Psoas muscle (tissue), 8 donors: ENCODE data around the gene S100A11. TPM values are rescaled to one million over a fixed set of nuclear protein-coding genes. Genes with fewer than 3 reads are reported as not detected.

ENCODE experiments used
- ATAC-seq, 4 donors: fragments of 200-7000 bp; cut with Tn5 transposase; one replicate each; pipeline ENCODE4 v1.9.1; 2020; ENCODE audit warnings: moderate library complexity in 3 of 4, mild to moderate bottlenecking in 2 of 4
- DNase-seq, 2 donors: peaks; one replicate each; pipeline ENCODE4 v3.0.0-alpha.2; 2020
- H3K27ac ChIP-seq: fragments of 200-600 bp; one replicate; pipeline ENCODE4 v1.8.0; 2022
- H3K27me3 ChIP-seq, 3 donors: fragments of 200-600 bp in 1 of 3; one replicate each; pipeline versions ENCODE4 v1.6.1 to v1.8.0; 2013 to 2022; ENCODE audit warnings: low read length in 2 of 3, mild to moderate bottlenecking in 2 of 3, moderate library complexity in 1 of 3; ENCODE audit not compliant: insufficient read depth in 3 of 3
- H3K36me3 ChIP-seq, 2 donors: fragments of 200-600 bp in 1 of 2; one replicate each; pipeline versions ENCODE4 v1.6.1 to v1.8.0; 2013 to 2022; ENCODE audit warnings: low read depth in 1 of 2, mild to moderate bottlenecking in 1 of 2, moderate library complexity in 1 of 2; ENCODE audit not compliant: insufficient read depth in 1 of 2
- H3K4me1 ChIP-seq: fragments of 200-600 bp; one replicate; pipeline ENCODE4 v1.8.0; 2022
- H3K4me3 ChIP-seq: fragments of 200-600 bp; one replicate; pipeline ENCODE4 v1.8.0; 2022; ENCODE audit warnings: mild to moderate bottlenecking
- H3K9me3 ChIP-seq: fragments of 200-600 bp; one replicate; pipeline ENCODE4 v1.8.0; 2022
- WGBS, 3 donors: extraction: QIAGEN DNeasy Blood & Tissue Kit; methylation state at CpG; one replicate each; pipeline versions ENCODE4 v1.1.6 to v1.1.7; 2013; 5-methylcytosine and 5-hydroxymethylcytosine counted together
- intact Hi-C, 2 donors: fragments of 100-400 bp; cut with DNase I; formaldehyde crosslinking; loops; one replicate each; pipeline versions ENCODE4 v1.11.0 to v1.14.2; 2022
- polyA plus RNA-seq, 3 donors: library from polyadenylated mRNA; stranded (reverse); fragments of 200-250 nt; gene quantifications; one replicate each; pipeline ENCODE4 v1.2.3, GENCODE V29; 2013
- total RNA-seq, 4 donors: library from RNA; stranded (reverse); fragmentation: NEBNext Ultra II Directional in 2 of 4; extraction: Animal tissue kit (Norgen Biotek cat#: 25700) in 2 of 4; gene quantifications; one replicate each; pipeline versions ENCODE4 v1.2.1 to v1.2.4, GENCODE V29; 2021 to 2023
- TF ChIP-seq, protein P1 (sequence below): fragments of 200-600 bp; IDR thresholded peaks from one replicate; pipeline ENCODE4 v1.8.0; 2022; ENCODE audit warnings: antibody characterized with exemption
- donor health status: healthy with polysubstance abuse.
- donor health status: DM: no; HTN: no; CAD: no; lungs with moderate emphysema.
- donor health status: Bipolar disorder and iron deficiency.
- donor health status: healthy.
- donor health status: DM: yes; HTN: yes; CAD: no.
- donor health status: DM: no; HTN: no; CAD: no.
- donor health status: DM: no; HTN: no; CAD: no.
- donor health status: DM: yes; HTN: yes; CAD: no.

The S100A11 gene
- total and polyA plus RNA-seq, 7 donors = 36.7 to 500 (median 61.2) TPM

DNA sequence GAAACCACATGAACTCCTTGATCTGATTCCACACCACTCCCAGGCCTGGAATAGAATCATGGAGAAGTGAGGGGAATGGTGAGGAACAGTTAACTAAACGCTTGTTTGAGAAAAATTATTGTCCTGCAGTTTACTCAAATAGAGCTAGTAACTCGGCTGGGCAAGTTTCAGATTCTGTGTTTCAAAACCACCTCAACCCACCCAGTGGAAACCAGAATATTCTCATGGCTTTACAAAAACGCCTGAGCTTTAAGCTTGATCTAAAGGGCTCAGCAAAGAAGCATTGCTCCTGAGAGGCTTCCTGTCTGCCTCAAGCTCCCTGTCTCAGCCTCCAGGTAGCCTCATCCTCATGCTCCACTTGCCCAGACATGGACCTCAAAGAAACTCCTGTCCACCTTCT, 35.5 kb upstream of the S100A11 start:
- intact Hi-C loops = no loop called here
- ATAC-seq (no peak), DNase-seq (no peak)
- no peak overlapping the region for H3K27ac ChIP-seq
- H3K36me3 ChIP-seq = no peaks in the 10 kb centered on the region
- H3K27me3 ChIP-seq = peaks cover 0 to 10% (median 7%) of the 10 kb centered on the region in 3 donors
- TF ChIP-seq, protein P1, sequence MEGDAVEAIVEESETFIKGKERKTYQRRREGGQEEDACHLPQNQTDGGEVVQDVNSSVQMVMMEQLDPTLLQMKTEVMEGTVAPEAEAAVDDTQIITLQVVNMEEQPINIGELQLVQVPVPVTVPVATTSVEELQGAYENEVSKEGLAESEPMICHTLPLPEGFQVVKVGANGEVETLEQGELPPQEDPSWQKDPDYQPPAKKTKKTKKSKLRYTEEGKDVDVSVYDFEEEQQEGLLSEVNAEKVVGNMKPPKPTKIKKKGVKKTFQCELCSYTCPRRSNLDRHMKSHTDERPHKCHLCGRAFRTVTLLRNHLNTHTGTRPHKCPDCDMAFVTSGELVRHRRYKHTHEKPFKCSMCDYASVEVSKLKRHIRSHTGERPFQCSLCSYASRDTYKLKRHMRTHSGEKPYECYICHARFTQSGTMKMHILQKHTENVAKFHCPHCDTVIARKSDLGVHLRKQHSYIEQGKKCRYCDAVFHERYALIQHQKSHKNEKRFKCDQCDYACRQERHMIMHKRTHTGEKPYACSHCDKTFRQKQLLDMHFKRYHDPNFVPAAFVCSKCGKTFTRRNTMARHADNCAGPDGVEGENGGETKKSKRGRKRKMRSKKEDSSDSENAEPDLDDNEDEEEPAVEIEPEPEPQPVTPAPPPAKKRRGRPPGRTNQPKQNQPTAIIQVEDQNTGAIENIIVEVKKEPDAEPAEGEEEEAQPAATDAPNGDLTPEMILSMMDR = no peak
- WGBS, 3 donors = 72 to 84% (median 81%) methylated on average over 3 of the region's 3 CpGs
- no peaks in the 10 kb centered on the region for H3K9me3 ChIP-seq
- no peaks in the 10 kb centered on the region for H3K4me1 ChIP-seq
- no peak overlapping the region for H3K4me3 ChIP-seq

DNA sequence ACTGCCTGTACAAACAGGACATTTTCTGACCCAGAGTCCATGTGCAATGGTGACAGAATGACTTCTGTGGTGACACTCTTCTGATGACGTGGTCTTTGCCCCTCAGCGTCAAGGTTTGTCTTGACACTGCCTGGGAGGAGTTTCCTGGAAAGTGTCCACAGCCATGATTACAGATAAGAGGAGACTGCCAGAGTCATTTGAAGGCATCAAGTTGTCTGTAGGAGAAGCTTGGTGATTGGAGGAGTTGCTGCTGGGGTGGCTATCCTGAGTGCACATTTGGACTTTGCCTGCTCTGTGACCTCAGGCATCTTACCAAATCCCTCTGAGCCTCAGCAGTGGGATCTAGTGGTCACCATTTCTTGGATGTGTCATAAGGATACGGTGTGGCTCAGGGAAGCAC, 34.3 kb upstream of the S100A11 start:
- Histone ChIP-seq H3K27ac (no peak overlapping the region), H3K4me3 (no peak overlapping the region), H3K9me3 (no peaks in the 10 kb centered on the region), H3K27me3 (peaks cover 0 to 16% (median 10%) of the 10 kb centered on the region in 3 donors), H3K4me1 (no peaks in the 10 kb centered on the region), H3K36me3 (no peaks in the 10 kb centered on the region)
- 59 to 74% (median 60%) methylated on average over 3 of the region's 3 CpGs for WGBS, 3 donors
- DNase-seq = no peak
- TF ChIP-seq, protein P1 = no peak
- intact Hi-C loops = no loop called here
- no peak for ATAC-seq

DNA sequence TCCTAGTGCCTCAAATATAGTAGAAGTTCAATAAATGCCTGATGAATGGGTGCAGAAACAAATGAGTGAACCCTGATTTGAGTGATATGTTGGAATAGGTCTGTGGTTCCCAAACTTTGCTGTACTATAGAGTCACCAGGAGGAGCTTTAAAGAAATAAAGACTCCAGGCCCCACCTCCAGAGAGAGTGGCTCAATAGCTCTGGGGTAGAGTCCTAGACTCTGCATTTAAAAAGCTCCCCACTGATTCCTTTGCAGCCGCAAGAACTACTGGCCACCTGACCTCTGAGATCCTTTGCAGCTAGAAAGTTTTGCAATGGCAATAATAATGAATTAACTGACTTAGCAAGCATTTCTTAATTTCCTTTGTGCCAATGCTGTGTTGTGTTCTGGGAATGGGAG, 31.1 kb upstream of the S100A11 start:
- H3K4me3 ChIP-seq = no peak overlapping the region
- DNase-seq (no peak), ATAC-seq (no peak)
- H3K4me1 ChIP-seq = no peaks in the 10 kb centered on the region
- peaks cover 0 to 20% (median 8%) of the 10 kb centered on the region in 3 donors for H3K27me3 ChIP-seq
- TF ChIP-seq, protein P1 = no peak
- WGBS, 3 donors = 32 to 44% (median 41%) methylated on average over 1 of the region's 1 CpG
- no peaks in the 10 kb centered on the region for H3K9me3 ChIP-seq
- H3K27ac ChIP-seq = no peak overlapping the region
- intact Hi-C loops = no loop called here
- no peaks in the 10 kb centered on the region for H3K36me3 ChIP-seq

DNA sequence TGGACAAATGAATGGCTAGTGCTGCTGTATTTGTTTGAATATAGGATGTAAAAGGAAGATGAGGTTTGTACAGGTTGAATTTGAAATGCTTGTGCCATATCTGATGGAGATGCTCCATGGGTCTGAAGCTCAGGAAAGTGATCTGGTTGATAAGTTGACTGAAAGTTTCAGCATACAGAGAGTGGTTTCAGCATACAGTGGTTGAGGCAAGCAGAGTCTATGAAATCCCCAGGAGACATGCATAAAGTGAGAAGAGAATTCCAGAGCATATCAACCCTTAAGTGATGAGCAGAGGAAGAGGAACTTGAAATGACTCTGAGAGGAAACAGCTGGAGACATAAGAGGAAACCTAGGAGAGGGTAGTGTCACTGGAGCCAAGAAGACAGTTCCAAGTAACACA, 30.3 kb upstream of the S100A11 start:
- DNase-seq (no peak), ATAC-seq (no peak)
- Histone ChIP-seq H3K27me3 (peaks cover 0 to 20% (median 5%) of the 10 kb centered on the region in 3 donors), H3K4me3 (no peak overlapping the region), H3K9me3 (no peaks in the 10 kb centered on the region), H3K4me1 (no peaks in the 10 kb centered on the region), H3K27ac (no peak overlapping the region), H3K36me3 (no peaks in the 10 kb centered on the region)
- intact Hi-C loops = no loop called here
- TF ChIP-seq, protein P1 = no peak

DNA sequence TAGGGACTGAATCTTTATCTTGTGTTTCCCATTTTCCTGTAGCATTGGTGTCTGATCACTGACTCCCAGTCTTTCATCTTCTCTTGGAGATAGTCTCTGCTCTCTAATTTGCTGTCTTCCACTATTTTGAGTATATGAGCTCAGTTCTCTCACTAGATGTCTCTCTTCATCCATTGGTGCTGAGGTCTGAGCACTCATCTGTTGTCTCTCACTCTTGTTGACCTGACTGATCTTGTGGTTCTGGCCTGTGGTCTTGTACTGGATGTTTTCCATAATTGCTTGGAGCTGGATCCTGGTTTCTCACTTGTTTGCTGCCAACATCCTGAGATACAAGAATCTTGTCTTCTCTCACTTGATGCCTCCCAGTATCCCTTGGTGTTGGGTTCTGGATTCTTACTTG, 25.1 kb upstream of the S100A11 start:
- Histone ChIP-seq H3K4me1 (no peaks in the 10 kb centered on the region), H3K27me3 (peaks cover 3 to 43% (median 4%) of the 10 kb centered on the region in 3 donors), H3K36me3 (no peaks in the 10 kb centered on the region), H3K9me3 (no peaks in the 10 kb centered on the region), H3K4me3 (no peak overlapping the region), H3K27ac (no peak overlapping the region)
- TF ChIP-seq, protein P1 = no peak
- DNase-seq (no peak), ATAC-seq (no peak)
- intact Hi-C loops = no loop called here
